Activated CD8-positive, alpha-beta memory T cell treated with anti-CD3 and anti-CD28 coated beads for 24 hours (primary cell): ENCODE results near the gene CTSO.
"Not testable (repeated sequence)": the region's sequence is repeated elsewhere in the genome, so short reads cannot be mapped to it uniquely, and the experiment has no call there.

Experiments
- DNase-seq: peaks from one replicate; pipeline ENCODE4 v3.0.0-alpha.2; 2020

Gene CTSO

DNA sequence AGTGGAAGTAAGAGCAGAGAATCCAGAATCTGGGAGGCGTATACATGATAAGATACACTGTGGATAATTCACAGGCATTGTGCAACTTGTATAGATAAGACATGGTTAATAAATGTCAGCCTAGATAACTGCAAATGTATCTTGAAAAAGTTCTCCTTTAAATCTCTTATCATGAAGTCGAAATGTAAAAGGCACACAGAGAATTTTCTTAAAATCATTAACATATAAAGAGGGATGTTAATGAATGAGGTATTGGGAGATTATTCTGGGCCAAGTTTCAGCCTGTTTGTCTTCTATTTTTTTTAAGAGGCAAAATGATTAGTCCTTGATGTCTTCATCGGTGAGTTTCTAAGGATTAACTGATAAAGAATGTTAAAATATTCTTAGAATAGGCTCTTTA is 49.3 kb downstream of the CTSO start:
- no peak for DNase-seq

DNA sequence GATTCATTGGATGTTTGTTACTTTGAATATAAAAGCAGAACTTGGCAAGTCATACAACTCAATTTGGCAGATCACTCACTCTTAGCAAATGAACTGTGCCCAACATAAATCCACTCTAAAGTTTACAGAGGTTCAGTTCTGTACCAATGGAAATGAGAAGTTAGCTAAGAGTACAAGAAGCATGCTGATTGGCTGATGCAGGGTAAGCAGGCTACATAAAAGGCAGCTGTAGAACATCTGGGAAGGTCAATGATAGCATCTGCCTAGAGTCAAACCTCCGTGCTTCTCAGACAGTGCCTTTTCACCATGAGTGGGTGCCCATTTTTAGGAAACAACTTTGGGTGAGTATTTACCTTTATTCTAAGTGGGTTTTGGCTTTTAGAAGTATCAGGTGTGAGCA is 50.2 kb downstream of the CTSO start, which contains the start of gene TDO2:
TSS of gene TDO2 (plus strand) at position 244 of the 400 bp plus-strand sequence. CDS start at position 307, 63 bp downstream.
- DNase-seq, result no peak

DNA sequence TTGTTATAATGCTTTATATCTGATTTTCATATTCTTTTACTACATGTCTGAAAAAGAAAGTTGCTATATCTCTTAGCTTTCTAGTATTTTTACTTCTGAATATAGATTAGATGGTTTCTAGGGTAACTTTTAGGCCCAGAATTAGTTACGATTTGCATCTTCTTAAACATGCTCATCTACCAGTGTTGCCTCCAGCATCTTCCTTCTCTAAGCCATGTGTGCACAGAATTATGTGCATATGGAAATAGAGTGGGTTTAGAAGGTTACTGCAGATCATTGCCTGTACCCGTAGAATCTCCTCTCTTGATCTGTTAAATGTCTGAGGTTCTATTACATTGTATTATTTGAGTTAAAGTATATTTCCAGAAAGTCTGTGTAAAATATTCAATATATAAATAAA is 52.7 kb downstream of the CTSO start:
- no peak for DNase-seq

DNA sequence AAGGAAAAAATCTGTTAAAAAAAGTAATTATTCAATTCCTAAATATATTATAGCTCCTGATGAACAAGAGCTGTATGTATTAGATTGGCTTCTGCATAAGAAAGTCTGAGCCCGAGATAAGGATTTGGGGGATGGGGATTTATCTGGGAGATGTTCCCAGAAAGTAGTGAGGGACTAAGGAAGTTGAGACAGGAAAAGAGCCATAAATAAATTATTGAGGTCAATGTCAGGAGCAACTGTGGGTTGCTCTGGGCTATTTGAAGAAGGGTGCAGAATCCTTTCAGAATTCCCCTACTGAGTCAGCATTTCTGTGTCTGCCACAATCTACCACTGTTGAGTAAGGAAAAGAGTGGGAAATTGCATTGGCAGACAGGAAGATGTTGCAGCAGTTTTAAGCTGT is 53.3 kb downstream of the CTSO start:
- DNase-seq, result no peak

DNA sequence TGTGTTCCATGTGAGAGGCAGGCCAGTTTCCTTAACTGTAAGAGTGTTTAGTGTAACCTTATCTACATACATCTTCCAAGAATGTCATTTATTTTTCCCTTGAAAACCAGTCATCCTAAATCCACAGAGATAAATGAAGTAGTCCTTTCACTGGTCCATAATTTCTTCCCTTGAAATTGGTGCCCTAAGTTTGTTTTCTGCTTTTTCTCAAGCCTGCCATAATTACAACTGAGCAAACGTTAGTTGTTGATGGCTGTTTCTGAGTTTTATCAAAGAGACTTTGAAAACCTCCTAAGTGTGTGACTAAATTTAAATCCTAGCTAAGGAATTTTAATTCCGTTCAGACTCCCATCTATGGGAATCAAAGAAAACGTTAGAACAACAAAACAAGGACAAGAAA is 53.8 kb downstream of the CTSO start:
- no peak for DNase-seq

DNA sequence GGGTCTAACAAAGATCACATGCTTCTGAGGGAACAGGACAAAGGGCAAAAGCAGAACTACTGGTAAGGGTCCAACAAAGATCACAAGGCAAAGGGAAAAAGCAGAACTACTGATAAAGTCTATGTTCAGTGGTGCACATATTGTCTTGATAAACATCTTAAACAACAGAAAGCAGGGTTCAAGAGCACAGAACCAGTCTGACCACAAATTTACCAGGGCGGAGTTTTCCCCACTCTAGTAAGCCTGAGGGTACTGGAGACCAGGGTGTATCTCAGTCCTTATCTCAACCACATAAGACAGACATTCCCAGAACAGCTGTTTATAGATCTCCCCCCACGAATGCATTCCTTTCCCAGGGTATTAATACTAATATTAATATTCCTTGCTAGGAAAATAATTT is 55.3 kb downstream of the CTSO start:
- DNase-seq, result not testable (repeated sequence)

DNA sequence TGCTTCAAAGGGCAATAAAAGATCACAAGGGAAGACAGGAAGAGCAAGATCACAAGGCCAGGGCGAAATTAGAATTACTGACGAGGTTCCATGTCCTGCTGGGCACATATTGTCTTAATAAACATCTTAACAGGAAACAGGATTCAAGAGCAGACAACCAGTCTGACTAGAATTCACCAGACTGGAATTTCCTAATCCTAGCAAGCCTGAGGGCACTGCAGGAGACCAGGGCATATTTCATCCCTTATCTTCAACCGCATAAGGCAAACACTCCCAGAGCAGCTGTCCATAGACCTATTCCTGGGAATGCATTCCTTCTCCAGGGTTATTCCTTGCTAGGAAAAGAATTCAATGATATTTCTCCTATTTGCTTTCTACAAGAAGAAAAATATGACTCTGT is 62.6 kb downstream of the CTSO start:
- no peak for DNase-seq

DNA sequence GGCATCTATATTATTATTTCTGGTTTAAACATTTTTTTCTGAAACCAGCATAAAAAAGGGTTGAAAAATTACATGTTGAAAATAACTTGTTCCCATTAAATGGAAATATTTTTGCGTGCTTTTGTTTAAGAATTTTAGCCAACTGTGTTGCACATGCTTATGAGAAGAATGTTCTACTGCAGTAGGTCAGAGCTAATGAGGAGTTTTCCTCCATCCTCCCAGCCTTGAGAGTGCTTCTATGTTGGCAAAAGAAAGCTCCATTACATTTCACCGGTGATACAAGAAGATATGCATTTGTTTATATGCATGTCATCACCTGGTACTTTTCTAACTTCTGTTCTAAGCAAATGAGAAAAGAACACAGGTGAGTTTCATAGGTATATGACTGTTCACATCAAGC is 63.7 kb downstream of the CTSO start:
- DNase-seq, result no peak

DNA sequence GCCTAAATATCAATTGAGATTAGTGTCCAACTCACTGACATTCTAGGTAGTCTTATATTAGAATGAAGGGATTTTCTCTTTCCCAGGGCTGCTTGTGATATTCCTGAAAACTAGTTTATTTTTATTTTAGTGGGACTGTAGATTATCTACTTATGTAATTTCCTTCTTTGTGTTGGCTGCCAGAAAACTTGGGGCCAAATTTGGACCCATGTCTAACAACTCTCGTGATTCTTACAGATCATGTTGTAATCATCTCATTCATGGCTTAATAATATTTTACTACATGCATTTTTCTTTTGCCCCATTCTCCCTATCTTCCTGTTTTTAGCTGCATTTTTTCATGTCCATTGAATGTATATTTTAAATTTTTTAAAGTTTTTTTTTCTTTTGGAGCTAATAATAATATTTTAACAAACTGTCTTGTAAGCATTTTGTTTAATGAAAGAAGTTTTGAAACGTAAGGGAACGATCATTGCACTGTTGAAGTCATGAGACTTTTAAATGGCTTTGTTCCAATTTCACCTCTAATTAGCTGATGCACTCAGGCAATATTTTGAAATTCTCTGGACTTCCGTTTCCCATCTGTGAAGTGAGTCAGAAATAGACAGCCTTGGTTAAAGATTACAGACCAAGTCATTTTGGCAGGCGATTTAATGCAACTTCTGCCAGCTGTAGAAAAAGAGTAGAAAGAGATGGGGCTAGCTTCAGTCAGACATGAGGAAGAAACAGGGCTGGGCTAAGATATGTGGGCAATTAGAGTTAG is 64.5 kb downstream of the CTSO start:
- no peak for DNase-seq

DNA sequence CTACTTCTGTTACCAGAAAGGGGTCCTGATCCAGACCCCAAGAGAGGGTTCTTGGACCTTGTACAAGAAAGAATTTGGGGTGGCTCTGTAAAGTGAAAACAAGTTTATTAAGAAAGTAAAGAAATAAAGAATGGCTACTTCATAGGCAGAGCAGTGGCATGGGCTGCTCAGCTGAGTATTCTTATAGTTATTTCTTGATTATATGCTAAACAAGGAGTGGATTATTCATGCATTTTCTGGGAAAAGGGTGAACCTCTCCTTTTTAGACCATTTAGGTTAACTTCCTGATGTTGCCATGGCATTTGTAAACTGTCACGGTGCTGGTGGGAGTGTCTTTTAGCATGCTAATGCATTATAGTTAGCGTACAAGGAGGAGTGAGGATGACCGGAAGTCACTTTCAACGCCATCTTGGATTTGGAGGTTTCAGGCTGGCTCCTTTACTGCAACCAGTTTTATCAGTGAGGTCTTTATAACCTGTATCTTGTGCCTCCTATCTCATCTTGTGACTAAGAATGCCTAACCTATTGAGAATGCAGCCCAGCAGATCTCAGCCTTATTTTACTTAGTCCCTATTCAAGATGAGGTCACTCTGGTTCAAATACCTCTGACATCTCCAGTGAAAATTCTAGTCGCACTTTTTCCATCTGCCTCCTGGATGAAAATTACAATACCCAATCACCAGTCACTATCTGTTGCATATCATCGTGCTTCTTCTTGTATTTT is 65.7 kb downstream of the CTSO start:
- DNase-seq, result no peak

DNA sequence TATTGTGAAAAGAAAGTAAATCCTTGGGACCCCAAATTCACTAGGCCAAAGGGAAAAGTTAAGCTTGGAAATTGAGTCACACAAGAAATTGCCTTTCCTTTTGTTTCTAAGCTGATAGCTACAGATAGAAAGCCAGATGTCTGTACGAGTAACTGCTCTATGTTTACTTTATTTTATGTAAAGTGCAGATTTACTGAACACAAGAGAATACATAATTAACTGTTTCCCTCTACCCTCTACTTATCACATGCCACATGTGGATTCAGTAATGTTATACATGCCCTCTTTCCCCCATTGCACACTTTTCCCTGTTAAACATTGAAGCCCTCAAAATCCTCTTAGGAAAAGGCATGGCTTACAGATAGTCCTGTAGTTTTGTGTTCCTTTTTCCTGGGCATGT is 66.6 kb downstream of the CTSO start:
- DNase-seq, result no peak

DNA sequence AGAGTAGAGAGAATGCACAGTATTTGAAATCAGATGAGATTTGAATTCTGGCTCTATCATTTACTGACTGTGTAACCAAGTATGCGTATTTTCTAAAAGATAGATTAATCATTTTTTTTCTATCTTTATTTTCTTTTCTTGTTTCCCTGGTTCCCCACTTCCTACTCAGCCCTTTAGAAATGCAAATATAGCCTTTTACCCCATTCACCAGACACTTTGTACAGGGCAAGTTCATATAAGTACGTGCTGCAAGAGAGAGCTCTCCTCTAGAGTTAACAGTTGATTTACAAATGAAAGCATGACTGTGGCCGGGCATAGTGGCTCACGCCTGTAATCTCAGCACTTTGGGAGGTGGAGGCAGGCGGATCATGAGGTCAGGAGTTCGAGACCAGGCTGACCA is 68.0 kb downstream of the CTSO start:
- no peak for DNase-seq

DNA sequence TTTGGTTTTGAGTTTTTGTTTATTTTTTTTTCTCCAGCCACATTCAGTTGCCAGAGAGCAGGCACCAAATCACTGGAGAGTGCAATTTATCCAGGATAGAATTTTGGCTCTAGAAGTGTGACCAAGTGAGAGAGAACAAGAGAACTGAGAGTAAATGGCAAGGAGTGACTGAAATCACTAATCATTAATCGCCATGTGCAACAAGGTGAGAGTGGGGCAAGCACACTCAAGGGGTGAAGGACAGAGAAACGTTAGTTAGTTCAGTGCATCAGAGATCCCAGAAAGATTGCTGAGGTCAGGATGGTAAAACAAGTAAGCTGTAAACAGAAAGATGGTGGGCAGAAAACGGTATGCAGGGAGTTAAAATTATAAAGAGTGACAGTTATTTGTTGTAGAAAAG is 69.8 kb downstream of the CTSO start:
- DNase-seq, result no peak

DNA sequence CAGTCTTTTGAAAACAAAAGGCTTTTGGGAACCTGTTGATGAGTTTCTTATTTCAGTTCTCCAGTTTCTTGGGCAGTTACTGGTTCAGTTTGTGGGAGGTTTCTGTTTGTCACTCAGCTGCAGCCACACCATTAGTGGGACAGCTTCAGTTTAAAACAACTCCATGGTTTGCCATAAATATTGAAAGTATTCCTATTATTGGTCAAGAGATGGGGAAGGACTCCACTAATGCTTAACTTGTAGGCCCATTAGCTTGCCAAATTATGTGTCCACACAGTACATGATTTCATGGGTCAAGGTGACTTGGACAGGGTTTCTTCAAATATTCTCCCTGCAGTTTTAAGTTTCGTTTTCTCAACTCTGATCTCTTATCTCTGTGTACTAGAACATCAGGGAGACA is 72.1 kb downstream of the CTSO start:
- no peak for DNase-seq

DNA sequence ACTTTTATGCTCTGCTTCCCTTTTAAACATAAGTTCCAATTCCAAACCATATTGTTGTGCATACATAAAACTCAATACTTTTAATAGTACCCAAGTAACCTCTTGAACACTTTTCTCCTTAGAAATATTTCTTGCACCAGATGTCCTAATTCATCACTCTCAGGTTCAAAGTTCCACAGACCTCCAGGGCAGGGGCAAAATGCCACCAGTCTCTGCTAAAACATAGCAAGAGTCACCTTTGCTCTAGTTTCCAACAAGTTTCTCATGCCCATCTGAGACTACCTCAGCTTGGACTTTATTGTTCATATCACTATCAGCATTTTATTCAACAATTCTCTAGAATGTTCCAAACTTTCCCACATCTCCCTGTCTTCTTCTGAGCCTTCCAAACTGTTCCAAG is 73.9 kb downstream of the CTSO start:
- DNase-seq, result no peak

DNA sequence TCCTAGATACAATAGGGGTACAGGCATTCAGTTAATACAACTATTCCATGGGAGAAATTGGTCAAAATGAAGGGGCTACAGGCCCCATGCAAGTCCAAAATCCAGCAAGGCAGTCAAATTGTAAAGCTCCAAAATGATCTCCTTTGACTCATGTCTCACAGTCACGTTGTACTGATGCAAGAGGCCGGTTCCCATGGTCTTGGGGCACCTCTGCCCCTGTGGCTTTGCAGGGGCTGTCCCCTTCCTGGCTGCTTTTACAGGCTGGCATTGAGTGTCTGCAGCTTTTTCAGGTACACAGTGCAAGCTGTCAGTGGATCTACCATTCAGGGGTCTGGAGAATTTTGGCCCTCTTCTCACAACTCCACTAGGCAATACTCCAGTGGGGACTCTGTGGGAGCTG is 75.1 kb downstream of the CTSO start:
- DNase-seq, result no peak

DNA sequence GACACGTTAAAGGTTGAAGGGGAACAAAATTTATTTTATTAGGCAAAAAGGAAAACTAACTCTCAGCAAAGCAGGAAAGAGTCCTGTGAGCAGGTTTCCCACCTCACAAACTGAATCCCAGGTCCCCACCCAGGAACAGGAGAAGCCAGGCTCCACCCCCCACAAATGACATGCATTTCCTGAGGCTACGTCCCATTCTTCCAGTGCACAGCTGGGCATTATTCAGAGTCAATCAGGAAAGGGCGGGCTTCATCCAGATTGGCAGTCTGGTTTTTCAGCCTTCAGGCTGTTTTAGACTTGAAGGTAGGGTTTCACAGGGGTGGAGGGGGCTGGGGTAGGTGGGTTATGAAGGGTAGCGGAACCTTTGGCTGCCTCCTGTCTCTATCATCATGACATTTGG is 75.7 kb downstream of the CTSO start:
- no peak for DNase-seq

DNA sequence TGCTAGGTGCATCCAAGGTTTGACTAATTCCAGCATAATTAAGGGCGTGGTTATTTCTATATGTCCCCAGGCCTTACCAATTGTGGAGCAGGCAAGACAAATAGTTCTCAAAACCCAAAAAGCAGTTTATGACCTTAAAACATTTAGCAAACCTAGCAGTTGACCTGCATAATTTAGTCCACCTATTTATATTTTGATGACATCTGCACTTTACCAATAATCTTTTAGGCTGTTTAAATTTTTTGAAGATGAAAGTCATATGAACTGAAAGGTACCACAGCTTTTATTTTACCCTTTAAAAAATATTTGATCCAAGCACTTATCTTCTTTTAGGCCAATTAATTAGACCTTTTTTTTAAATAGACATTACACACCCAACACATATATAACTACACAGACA is 77.8 kb downstream of the CTSO start:
- DNase-seq, result no peak
